T-helper 1 cell treated with Interleukin-12 subunit alpha and Interleukin-12 subunit beta and Interleukin-4 antibody, amounts not matched to agents 30 μg/mL and 1 μg/mL, for 36 hours (primary cell): ENCODE results near the gene MGRN1.

ENCODE experiments used
- H3K27ac Mint-ChIP-seq: one replicate; pipeline ENCODE4 v1.8.0; 2021; ENCODE audit warnings: mild to moderate bottlenecking, mixed read lengths
- H3K27me3 Mint-ChIP-seq: one replicate; pipeline ENCODE4 v1.8.0; 2021; ENCODE audit warnings: low read depth, mixed read lengths
- H3K36me3 Mint-ChIP-seq: one replicate; pipeline ENCODE4 v1.8.0; 2021; ENCODE audit warnings: low read depth, mixed read lengths
- H3K4me1 Mint-ChIP-seq: one replicate; pipeline ENCODE4 v1.8.0; 2021; ENCODE audit warnings: low read depth, mixed read lengths
- H3K4me3 Mint-ChIP-seq: one replicate; pipeline ENCODE4 v1.8.0; 2021; ENCODE audit warnings: mild to moderate bottlenecking, moderate library complexity, mixed read lengths
- H3K9me3 Mint-ChIP-seq: one replicate; pipeline ENCODE4 v1.8.0; 2021; ENCODE audit warnings: mixed read lengths

The MGRN1 gene

DNA sequence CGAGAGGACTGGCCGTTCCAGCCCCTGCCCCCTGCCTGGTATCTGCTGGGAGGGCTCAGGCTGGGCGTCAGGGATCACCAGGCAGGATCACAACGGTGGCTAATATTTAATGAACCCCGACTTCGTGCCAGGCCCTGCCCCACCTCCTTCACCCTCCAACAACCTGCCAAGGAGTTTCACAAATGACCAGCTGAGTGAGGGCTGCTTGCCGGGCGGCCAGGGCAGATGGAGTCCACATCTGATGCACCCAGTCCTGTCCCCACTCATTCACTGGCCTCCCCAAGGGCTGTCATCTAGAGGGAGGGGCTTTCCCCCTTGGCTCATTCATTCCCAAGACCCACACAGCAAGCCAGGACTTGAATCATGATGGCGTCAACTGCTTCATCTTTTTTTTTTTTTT, 27.5 kb upstream of the MGRN1 start:
- Mint-ChIP-seq H3K4me3 (no peak overlapping the region), H3K36me3 (no peaks in the 10 kb centered on the region), H3K27ac (no peak overlapping the region), H3K9me3 (no peaks in the 10 kb centered on the region), H3K4me1 (no peaks in the 10 kb centered on the region), H3K27me3 (peaks cover 5% of the 10 kb centered on the region)

DNA sequence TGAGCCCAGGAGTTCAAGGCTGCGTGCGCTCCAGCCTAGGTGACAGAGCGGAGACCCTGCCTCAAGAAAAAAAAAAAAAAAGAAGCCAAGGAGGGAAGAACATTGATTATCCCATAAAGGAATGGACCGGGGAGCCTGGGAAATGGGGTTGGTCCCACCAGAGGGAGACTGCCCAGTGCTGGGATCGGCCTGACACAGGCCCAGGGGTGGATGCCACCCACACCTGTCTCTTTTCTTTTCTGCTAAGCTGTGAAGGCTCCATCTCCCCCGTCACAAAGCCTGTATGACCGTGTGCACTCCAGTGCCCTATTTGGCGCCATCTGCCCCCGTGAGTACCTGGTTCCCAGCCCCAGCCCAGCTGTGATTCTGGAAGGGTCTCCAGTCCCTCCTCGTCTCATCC, 25.6 kb upstream of the MGRN1 start:
- H3K36me3 Mint-ChIP-seq: no peaks in the 10 kb centered on the region
- H3K4me1 Mint-ChIP-seq: no peaks in the 10 kb centered on the region
- H3K4me3 Mint-ChIP-seq: no peak overlapping the region
- H3K9me3 Mint-ChIP-seq: no peaks in the 10 kb centered on the region
- peaks cover 5% of the 10 kb centered on the region for H3K27me3 Mint-ChIP-seq
- H3K27ac Mint-ChIP-seq: no peak overlapping the region

DNA sequence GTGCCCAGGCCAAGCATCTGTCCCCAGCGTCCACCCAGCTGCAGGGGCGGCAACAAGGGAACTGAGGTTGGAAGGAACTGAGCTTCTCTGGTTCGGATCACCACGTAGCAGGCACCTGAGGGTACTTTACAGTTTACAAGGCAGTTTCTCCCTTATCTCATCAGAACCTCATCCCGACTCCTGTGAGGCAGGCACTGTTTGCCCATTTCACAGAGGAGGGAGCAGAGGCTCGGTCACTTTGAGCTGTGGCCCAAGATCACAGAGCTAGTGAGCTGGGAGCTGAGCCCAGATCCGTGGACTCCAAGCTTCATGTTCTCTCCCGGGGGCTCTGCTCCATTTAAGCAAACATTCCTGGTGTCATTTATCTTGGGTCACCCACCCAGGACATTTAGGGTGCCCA, 25.1 kb upstream of the MGRN1 start:
- Mint-ChIP-seq H3K4me1 (no peaks in the 10 kb centered on the region), H3K4me3 (no peak overlapping the region), H3K27me3 (peaks cover 5% of the 10 kb centered on the region), H3K36me3 (no peaks in the 10 kb centered on the region), H3K9me3 (no peaks in the 10 kb centered on the region), H3K27ac (no peak overlapping the region)

DNA sequence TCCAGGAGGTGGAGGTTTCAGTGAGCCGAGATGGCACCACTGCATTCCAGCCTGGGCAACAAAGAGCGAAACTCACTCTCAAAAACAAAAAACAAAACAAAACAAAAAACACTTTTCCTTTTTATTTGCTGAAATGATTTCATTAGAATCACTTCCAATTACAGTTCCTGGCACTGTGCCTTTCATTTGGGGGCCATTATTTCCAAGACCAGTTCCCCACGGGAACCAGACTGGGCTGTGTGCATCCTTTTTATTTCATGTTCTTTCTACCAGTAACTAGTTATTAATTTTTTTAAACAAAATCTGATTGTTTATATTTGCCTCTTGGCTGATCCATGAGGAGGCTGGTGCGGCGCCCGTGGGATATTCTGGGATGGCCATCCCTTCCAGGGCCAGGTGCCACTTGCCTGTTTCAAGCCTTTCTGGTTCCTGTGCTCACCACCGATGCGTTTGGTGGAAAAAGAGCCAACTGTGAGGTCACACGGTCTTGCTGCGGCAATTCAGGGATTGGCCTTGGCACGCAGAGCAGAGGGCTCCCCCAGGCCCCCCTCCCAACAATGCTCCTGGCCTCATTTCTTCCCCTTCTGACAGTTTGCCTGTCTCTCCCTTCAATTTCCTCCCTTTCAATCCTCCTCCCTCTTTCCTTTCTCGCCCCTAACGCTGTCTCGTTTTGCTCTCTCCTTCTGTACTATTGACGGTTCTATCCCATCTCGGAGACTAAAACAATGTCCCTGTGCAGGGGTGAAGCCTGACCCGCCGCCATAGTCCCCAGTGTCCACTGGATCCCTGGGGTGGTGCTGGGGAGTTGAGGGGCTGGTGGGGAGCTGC, 23.4 kb upstream of the MGRN1 start:
- H3K4me3 Mint-ChIP-seq: no peak overlapping the region
- peaks cover 5% of the 10 kb centered on the region for H3K27me3 Mint-ChIP-seq
- H3K9me3 Mint-ChIP-seq: no peaks in the 10 kb centered on the region
- no peak overlapping the region for H3K27ac Mint-ChIP-seq
- no peaks in the 10 kb centered on the region for H3K4me1 Mint-ChIP-seq
- H3K36me3 Mint-ChIP-seq: no peaks in the 10 kb centered on the region

DNA sequence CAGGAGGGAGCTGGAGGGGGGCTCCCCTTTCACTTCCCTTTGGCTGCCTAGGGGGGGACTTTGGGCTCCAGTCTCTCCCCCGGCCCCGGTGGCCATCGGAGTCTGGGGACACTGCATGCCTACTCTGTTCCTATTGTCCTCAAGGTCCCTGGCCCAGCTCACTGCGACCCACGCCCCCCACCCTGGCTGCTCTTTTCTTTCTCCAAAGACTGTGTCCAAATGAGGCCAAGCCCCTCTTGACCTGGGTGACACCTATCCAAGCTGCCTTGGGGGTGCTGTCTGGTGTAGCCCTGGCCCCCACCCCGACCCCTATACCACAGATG, 22.8 kb upstream of the MGRN1 start:
- Mint-ChIP-seq H3K27ac (no peak overlapping the region), H3K4me3 (no peak overlapping the region), H3K9me3 (no peaks in the 10 kb centered on the region)

DNA sequence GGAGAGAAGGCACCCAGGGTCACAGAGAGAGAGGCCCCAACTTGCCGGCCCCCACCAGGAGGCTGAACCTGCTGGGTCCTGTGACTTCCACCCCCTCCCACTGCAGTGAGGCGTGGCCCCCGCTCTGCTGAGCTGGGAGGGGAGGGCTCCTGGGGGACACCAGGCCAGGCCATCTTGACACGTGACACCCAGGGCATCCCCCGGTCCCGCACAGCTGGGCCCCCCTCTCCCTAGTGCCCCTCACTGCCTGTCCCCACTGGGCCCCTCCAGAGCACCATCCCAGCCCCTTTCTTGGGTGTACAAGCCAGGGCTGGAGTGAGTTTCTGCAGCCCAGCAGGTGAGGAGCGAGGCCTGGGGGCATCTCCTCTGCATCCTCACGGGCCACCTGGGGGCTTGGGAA, 22.3 kb upstream of the MGRN1 start:
- no peaks in the 10 kb centered on the region for H3K9me3 Mint-ChIP-seq
- no peaks in the 10 kb centered on the region for H3K36me3 Mint-ChIP-seq
- no peaks in the 10 kb centered on the region for H3K4me1 Mint-ChIP-seq
- peaks cover 5% of the 10 kb centered on the region for H3K27me3 Mint-ChIP-seq
- H3K4me3 Mint-ChIP-seq: no peak overlapping the region
- no peak overlapping the region for H3K27ac Mint-ChIP-seq

More for the DNA sequence above, 22.8 kb upstream of the MGRN1 start:
- Mint-ChIP-seq H3K36me3 (no peaks in the 10 kb centered on the region), H3K4me1 (no peaks in the 10 kb centered on the region), H3K27me3 (peaks cover 5% of the 10 kb centered on the region)

DNA sequence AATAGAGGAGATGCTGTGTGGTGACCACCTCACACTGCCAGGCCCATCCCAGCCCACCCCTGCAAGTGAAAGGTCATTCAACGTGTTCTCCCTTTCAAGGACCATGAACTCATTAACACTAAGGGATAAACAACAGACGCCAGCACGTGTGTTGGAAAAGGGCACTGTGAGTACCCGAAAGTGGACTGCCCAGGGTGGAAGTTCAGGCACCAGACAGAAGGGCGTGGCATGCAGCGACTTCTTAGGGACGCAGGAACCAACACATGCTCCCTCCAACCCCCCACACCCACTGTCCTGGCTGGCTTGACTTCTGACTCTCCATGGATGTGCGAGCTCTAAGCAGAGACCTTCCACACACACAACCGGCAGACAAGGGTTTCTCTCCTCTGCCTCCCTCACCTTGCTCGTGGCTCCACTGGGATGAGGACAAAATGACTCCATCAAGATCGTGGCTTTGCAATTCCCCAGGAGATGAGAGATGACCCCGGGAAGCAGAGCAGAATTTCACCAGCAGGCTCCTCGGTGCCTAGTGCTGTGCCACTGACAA, 20.9 kb upstream of the MGRN1 start:
- no peaks in the 10 kb centered on the region for H3K36me3 Mint-ChIP-seq
- no peaks in the 10 kb centered on the region for H3K4me1 Mint-ChIP-seq
- H3K9me3 Mint-ChIP-seq: no peaks in the 10 kb centered on the region
- H3K4me3 Mint-ChIP-seq: no peak overlapping the region
- H3K27me3 Mint-ChIP-seq: peaks cover 5% of the 10 kb centered on the region
- H3K27ac Mint-ChIP-seq: no peak overlapping the region

DNA sequence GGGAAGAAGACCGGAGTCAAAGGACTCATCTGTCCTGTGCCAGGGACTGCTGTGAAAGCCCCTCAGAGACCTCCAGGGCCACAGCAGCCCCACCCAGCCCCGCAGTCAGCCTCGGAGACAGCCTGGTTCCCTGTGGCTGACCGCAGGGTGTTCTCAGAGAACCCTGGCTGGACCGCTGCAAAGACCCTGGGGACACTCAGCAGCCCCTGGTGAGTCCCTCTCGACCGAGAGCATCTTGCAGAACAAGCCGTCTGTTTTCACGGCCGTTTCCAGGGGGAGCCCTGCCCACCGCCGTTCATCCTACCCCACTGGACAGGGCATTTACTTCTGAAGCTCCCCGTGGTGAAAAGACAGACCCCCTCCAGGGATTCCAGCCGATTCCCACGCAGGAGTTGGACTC, 20.2 kb upstream of the MGRN1 start:
- H3K4me1 Mint-ChIP-seq: no peaks in the 10 kb centered on the region
- H3K9me3 Mint-ChIP-seq: no peaks in the 10 kb centered on the region
- H3K36me3 Mint-ChIP-seq: no peaks in the 10 kb centered on the region
- no peak overlapping the region for H3K4me3 Mint-ChIP-seq
- H3K27me3 Mint-ChIP-seq: peaks cover 5% of the 10 kb centered on the region
- no peak overlapping the region for H3K27ac Mint-ChIP-seq

DNA sequence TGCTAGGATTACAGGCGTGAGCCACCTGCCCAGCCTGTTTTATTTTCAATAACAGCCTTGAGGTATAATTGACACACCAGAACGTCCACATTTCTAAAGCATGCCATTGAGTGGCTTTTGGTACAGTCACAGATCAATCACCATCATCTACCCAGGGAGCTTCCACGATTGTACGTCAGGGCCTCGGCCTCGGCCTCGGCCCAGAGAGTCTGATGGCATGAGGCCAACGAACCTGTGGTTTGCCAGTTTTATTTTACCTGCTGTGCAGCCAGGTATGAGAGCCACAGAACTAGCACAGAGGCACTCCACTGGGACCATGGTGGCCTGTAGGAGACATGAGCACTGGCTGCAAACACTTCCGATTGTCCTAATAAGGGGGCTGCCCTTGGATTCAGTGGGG, 18.3 kb upstream of the MGRN1 start:
- H3K27me3 Mint-ChIP-seq: peaks cover 3% of the 10 kb centered on the region
- H3K27ac Mint-ChIP-seq: no peak overlapping the region
- no peaks in the 10 kb centered on the region for H3K9me3 Mint-ChIP-seq

DNA sequence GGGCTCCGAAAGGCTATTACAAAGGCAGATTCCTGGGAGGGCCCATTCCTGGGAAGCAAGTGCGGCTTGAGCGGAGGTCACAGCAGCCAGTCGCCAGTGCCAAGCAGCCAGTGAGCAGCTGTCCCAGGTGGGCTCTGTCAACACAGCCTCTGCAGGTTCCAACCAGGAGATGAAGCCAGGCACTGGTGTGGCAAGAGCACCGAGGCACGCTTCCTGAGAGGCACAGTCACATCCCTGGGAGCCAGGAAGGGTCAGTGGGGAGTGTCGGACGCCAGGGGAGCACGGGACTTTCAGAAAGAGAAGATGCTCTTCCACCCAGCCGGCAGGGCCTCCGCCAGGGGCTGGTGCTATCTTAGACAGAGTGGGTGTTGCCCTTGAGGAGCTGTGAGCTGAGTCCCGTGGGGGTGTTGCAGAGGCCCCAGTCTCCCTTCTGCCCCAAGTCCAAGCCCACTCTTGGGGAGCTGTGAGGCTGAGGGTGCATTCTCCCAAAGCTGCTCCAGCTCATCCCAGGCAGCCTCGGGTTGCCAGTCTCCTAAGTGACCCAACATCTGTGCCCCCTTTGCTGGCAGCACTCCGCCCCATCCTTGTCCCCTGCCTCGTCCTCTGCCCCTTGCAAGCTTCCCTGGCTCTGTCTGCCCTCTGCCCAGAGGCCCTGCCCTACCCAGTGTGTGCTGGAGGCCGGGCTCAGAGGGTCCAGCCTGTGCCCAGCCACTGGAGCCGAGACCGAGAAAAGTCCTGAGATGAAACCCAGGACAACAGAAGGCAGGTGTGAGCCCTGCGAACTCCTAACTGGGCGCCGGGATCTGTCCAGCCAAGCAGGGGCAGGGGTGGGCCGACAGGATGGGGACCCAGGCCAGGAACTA, 16.6 kb upstream of the MGRN1 start:
- Mint-ChIP-seq H3K4me1 (peaks cover 1% of the 10 kb centered on the region), H3K4me3 (no peak overlapping the region), H3K36me3 (no peaks in the 10 kb centered on the region), H3K27ac (no peak overlapping the region), H3K9me3 (no peaks in the 10 kb centered on the region), H3K27me3 (no peaks in the 10 kb centered on the region)

More for the DNA sequence above, 18.3 kb upstream of the MGRN1 start:
- Mint-ChIP-seq H3K36me3 (no peaks in the 10 kb centered on the region), H3K4me1 (peaks cover 1% of the 10 kb centered on the region), H3K4me3 (no peak overlapping the region)

DNA sequence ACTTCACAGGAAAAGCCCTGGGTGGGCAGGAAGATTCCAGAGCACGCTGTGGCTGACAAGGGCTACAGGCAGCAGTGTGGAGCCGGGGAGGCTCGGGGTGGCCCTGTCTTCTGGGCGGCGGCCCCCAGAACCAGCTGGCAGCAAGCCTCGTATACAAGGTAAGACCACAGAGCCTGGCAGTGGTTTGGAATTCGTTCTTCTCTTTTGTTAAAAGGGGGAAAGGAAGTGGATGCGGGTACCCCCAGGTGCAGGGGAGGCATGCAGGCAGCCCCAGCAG, 16.0 kb upstream of the MGRN1 start:
- Mint-ChIP-seq H3K4me1 (peaks cover 1% of the 10 kb centered on the region), H3K9me3 (no peaks in the 10 kb centered on the region), H3K27me3 (no peaks in the 10 kb centered on the region), H3K36me3 (no peaks in the 10 kb centered on the region), H3K4me3 (no peak overlapping the region), H3K27ac (no peak overlapping the region)

DNA sequence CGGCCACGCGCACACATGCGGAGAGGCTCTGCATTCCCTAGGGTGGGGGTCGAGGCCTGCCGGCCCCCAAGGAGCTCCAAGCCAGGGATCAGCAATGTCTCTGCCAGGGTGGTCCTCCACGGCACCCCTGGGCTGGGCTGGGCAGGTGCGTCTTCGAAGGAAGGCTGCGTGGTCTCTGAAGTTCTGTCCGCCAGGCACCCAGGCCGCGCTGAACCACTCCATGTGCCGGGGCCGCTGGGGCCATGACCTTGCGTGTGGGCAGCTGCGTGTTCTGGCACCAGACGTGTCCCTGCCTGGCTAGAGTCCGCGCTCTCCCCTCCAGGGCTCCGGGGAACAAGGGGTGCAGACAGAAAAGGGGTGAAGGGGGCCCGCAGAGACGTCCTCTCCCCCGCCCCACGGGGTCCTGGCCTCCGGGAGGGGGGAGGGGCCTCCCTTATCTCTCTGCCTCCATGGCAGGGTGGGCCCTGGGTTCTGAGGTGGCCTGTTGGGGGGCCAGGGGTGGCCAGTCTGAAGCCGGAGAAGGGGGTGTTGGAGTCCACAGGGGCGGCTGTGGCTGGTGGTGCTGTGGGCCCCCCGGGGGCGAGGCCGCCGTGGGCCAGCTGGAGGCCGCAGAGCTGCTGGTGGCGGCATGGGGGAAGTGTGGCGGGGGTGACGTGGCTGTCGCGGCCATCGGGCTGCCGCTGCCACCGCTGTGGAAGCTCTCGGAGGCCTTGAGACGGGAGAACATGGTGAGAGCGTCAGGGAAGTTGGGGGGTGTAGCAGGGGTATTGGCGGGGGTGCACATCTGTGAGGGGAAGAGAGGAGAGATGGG, 15.2 kb upstream of the MGRN1 start:
- Mint-ChIP-seq H3K4me1 (peaks cover 1% of the 10 kb centered on the region), H3K27ac (no peak overlapping the region), H3K27me3 (no peaks in the 10 kb centered on the region), H3K36me3 (no peaks in the 10 kb centered on the region), H3K4me3 (no peak overlapping the region), H3K9me3 (no peaks in the 10 kb centered on the region)

DNA sequence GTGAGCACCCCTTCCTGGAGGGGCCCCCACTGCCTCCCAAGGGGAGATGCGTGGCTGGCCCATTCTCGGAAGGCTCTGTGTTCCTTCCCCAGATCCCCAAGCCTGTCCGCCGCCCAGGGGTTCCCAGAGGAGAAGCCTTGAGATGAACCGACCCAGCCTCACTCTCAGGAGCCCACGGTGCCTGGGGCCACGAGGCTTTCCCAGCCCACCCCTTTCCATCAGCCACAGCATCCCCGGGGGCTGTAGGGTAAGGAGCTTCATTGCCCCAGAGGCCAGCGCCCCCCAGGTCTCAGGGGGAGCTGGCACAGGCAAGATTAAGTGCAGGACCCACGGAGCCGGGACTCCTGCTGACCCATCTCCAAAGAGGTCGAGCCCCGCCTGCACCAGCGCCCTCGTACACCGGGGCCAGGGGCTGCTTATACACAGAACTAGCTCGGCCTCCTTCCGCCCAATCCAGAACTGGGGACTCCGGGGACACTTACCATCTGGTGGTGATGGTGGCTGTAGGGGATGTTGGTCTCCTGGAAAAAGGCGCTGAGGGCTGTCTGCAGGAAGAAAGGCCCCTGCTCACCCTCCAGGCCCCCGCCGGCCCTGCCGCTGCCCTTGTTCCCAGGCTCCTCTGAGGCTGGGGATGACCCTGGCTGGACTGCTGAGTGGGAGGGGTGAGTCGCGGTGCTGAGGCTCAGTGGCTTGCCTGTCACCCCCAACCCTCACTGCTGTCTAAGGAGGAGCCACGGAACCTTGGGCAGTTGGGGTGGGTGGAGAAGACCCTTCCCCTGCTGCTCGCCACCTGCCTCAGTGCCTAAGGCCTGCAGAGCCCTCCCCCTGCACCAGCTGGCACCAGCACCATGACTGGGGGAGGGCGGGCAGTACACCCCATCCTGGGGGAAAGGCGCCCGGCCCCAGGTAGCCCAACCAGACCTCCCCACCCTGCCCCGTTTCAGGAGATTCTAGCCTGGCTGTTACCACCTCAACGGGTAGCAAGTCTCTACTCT, 14.3 kb upstream of the MGRN1 start:
- Mint-ChIP-seq H3K9me3 (no peaks in the 10 kb centered on the region), H3K4me1 (peaks cover 3% of the 10 kb centered on the region), H3K4me3 (no peak overlapping the region), H3K27me3 (no peaks in the 10 kb centered on the region), H3K27ac (no peak overlapping the region), H3K36me3 (no peaks in the 10 kb centered on the region)
